ENCODE measurements around the gene ACP7. TPM values are rescaled to one million over a fixed set of nuclear protein-coding genes. Genes with fewer than 3 reads are reported as not detected.

ACP7 gene
- total and polyA plus RNA-seq, 2 of the 8 experiments (the other 6 are each of a cell fraction or from before 2014, with no cell fraction given), result 0.27 to 0.50 TPM

GRCh38 chr19:39125554-39126311, 41.6 kb downstream of the ACP7 start, which contains the start of gene PAK4 (continued):
- TF ChIP-seq SAP30 (IDR thresholded peaks at IDR 0.05; ENCODE audit: insufficient read depth, insufficient replicate concordance, low read length) (no peak), KDM5A (IDR thresholded peaks at IDR 0.05; ENCODE audit: low read length) (peak; percentile 61; the same call in 1 of the 2 replicates), TBP (IDR thresholded peaks at IDR 0.05; ENCODE audit: low read depth, low read length) (peak; percentile 71; the same call in 1 of the 2 replicates), E2F6 (IDR thresholded peaks at IDR 0.05) (peak; percentile 89), RBBP5 (IDR thresholded peaks at IDR 0.05; ENCODE audit: borderline replicate concordance, low read depth, low read length) (peak; percentile 98), TAF1 (IDR thresholded peaks at IDR 0.05; ENCODE audit: low read depth, low read length) (peak; percentile 90), CHD7 (IDR thresholded peaks at IDR 0.05; ENCODE audit: insufficient replicate concordance, low read length) (no peak), USF2 (IDR thresholded peaks at IDR 0.05; ENCODE audit: low read length) (no peak)
